Glomerular visceral epithelial cell (primary cell): ENCODE results near the gene SNX6.
"Not testable (repeated sequence)": the region's sequence is repeated elsewhere in the genome, so short reads cannot be mapped to it uniquely, and the experiment has no call there.

Source experiments
- DNase-seq: peaks from one replicate; pipeline ENCODE4 v3.0.0-alpha.2; 2016; ENCODE audit errors: extremely low spot score

SNX6 gene

DNA sequence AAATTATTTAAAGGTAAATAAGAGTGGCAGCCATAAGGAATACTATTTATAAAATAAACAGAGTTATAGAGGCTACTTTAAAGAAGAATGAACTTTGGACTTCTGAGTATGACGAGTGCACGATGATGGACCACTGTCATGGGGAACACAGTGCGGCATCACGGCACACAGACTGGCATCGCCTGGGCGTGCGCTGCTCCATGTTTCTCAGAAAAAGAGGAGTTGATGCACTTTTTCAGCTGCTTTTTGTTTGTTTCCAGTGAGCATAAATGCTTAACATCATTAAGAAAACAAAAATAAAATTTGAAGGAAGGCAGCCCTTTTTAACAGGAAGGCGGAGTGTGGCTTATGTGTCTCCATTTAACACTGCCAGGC lies 67.2 kb downstream of the SNX6 start:
- DNase-seq: no peak

DNA sequence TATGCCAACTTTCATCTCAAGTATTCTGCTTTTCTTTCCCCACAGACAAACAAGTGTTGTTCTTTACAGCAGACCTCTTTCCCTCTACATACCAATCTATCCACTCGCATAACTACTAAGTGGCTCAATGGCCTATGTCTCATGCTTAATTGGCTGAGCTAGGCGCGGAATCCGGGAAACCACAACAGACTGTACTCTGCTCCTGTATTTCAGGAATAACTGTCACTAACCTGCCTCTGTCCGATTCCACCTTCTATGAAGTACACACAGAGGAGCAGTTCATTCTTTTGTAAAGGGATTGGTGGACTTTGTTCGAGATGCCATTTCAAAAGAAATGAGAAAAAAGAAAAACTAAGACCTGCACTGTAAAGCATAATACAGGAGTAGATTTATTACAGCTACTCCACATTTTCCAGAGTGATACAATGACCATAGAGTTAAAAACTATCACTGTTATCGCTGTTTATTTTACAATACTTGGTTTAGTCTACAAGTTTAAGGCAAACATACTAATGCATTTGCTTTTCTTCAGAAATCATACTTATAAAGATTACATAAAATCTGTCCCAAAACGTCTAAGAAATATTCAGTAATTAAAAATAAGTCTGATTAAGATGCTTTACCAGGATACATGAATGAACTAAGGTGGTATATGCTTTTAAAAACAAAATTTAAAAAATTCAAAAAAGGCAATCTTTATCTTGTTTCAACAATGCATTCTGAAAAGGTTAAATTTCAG lies 67.7 kb downstream of the SNX6 start:
- not testable (repeated sequence) for DNase-seq

DNA sequence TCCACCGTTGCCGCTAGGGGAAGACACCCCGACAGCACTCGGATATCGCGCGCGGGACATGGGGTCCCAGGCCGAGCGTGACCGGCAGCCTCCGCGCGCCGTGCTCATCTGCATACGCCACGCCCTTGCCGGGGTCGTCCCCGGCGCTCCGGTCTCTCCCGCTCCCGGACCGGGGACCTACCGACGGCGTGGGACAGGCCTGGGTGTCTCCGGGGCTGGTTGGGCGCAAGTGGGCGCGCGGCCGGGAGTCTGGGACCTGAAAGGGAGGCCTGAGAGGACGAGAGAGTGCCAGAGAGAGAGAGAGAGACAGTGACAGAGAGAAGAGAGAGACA lies 73.5 kb downstream of the SNX6 start:
- not testable (repeated sequence) for DNase-seq

DNA sequence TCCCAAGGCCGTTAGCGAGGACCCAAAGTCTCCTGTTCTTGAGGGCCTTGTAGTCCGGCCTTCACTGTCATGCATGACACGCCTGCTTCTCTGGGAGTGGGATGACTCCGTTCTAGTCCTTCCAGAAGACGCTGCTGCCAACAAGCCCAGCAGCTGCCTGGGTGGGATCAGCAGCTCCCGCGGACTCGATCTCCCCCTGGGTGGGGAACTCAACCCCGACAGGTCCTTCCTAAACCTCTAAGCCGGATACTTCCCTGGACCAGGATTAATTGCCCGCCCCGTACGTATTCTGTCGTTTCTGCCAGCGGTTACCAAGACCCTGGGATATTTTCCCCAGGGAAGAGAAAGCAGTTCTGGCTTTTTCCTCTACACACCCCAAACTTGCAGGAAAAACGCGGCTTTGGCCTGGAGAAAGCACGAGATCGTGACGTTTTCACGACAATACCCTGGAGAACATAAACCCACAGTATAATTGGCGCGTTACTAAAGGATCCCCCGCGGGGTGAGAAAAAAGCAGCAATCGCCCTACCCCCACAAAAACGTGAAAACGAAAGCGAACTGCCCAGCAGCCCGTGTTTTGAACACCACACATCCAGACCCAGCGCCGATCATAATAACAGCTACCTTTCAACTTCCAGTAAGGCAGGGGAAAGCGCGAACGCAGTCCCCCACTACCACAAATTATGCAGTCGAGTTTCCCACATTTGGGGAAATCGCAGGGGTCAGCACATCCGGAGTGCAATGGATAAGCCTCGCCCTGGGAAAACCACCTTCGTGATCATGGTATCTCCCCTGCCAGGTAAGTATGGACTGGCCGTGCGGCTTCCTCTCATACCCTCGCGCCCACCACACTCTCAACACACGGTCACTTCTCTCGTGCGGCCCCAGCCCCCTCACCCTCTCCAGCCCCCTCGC lies 74.1 kb downstream of the SNX6 start:
- not testable (repeated sequence) for DNase-seq

DNA sequence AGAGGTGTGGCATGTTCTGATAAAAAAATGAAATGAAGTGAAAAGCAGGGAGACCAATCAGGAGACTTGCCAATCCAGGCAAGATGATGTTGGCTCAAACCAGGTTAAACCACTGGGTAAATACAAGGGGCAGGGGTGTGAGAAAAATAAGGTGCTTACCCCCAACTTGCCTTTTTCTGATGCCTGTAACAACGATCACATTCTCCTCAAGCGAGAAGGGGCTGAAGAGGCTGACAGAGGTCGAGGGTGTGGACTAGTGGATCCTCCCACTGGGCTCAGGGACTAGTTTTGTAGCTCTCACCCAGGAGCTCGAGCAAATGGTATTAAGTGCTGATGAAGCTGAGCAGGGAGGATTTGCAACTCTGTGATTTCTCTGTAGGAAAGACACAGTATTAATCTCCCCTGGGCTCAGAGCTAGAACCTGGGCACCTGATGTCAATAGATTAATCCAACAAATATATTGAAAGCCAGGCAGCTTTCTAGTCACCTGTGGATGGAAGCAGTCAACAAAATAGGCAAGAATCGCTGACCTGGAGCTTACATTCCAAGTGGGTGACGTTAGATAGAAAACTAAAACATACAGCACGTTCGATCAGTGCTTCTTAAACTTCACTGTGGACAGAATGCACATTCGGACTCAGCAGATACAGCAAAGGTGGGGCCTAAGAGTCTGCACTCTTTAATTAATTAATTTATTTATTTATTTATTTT lies 75.3 kb downstream of the SNX6 start:
- peak; percentile 55 for DNase-seq

DNA sequence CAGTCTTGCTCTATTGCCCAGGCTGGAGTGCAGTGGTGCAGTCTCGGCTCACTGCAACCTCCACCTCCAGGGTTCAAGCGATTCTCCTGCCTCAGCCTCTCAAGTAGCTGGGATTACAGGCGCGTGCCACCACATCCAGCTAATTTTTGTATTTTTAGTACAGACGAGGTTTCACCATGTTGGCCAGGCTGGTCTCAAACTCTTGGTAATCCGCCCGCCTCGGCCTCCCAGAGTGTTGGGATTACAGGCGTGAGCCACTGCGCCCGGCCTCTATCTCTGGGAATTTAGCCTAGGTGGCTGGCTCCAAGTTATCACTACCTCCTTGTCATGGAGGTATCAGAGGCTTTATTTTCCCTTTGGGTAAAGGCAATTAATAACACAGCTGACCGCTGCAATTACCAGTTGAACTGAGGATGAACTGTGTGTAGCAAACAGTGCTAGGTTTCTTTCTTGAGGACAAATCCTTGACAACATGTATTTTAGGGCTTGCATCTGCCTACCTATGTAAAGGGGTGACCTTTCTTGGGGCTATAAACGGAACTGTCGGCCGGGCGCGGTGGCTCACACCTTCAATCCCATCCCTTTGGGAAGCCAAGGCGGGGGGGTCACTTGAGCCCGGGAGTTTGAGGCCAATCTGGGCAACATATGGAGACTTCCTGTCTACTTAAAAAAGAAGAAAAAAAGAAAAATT lies 80.5 kb downstream of the SNX6 start:
- not testable (repeated sequence) for DNase-seq

GRCh38 chr14:34548472-34548981 lies 81.4 kb downstream of the SNX6 start:
- no peak for DNase-seq

- not testable (repeated sequence) for DNase-seq
Observed at GRCh38 chr14:34547136-34547520, 82.8 kb downstream of the SNX6 start.

- DNase-seq: not testable (repeated sequence)
Observed at GRCh38 chr14:34546272-34547135, 83.4 kb downstream of the SNX6 start.

- DNase-seq: not testable (repeated sequence)
Observed at GRCh38 chr14:34540181-34541059, 89.5 kb downstream of the SNX6 start.

- DNase-seq: peak; percentile 98
Observed at GRCh38 chr14:34539407-34540180, 90.4 kb downstream of the SNX6 start, which contains the start of gene EAPP. TSS of gene EAPP (minus strand) at chr14:34539701. CDS start at chr14:34539628, 73 bp downstream.

- no peak for DNase-seq
Observed at GRCh38 chr14:34538871-34539406, 91.0 kb downstream of the SNX6 start.

GRCh38 chr14:34538096-34538495 lies 91.9 kb downstream of the SNX6 start:
- DNase-seq: not testable (repeated sequence)

DNA sequence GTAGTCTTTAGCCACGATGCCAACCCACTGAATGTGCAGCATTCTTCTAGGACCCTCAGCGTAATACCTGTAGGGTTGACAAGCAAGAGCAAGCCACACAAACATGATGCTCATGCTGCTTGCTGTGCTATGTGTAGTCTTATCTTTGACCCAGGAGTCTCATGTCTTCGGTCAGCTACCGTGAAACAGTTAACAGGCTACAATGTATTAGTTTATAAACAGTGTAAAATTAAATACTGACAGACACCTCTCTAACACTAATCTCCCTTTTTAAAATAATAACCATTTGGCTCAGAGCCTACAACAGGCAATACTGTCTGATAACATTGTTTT lies 92.3 kb downstream of the SNX6 start:
- DNase-seq: no peak

GRCh38 chr14:34536951-34537676 lies 92.8 kb downstream of the SNX6 start:
- peak; percentile 86 for DNase-seq

- DNase-seq: no peak
Observed at GRCh38 chr14:34527591-34527990, 102.4 kb downstream of the SNX6 start.

- DNase-seq: not testable (repeated sequence)
Observed at GRCh38 chr14:34524216-34524615, 105.7 kb downstream of the SNX6 start.

DNA sequence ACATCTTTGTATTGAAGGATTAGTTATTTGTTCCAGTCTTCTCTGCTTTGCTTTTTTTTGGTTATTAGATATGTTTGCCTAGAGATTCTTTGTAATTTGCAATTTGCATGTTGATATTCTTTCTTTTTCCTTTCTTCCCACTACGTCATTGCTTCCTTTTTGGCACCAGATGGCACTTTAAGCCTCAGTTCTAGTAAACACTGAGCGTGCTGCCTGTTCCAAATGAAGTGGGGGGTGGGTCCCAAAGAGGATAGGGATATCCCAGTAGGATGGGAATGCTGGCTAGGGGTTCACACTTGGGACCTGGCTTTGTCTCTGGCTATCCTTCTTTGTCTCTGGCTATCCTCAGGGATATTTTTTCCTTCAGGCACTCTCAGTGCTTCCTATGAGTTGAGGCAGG lies 107.5 kb downstream of the SNX6 start:
- DNase-seq: no peak
